ENCODE measurements around the gene CHTF18.

The CHTF18 gene

DNA sequence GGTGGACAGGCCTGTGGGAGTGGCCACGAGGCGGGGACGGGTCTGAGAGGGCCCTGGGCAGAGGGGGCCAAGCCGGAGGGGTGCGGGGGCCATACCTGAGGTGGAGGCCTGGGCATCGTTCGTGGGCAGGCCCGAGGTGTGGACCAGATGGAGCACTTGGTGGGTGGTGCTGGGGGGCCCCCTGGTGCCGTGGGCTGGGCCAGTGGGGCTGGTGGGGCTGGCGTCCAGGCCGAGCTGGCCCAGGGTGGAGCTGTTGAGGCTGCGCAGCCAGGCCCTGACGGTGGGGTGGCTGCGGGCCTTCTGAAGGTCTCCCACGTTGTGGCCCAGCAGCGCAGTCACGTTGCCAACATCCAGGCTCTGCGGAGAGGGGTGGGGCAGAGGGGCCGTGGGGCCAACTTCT lies 18.5 kb upstream of the CHTF18 start:
- H3K4me3 ChIP-seq (ENCODE audit: low read length, poor library complexity, severe bottlenecking): no peak overlapping the region
- H3K79me2 ChIP-seq (ENCODE audit: insufficient read depth, low read length): no peaks in the 10 kb centered on the region
- no peaks in the 10 kb centered on the region for H3F3A ChIP-seq (ENCODE audit: low read depth)
- H2AFZ ChIP-seq (ENCODE audit: low read length): no peak overlapping the region
- no peaks in the 10 kb centered on the region for H3K9me2 ChIP-seq (replicated peaks; ENCODE audit: low read depth, low read length)
- H3K36me3 ChIP-seq (ENCODE audit: insufficient read depth, low read length): no peaks in the 10 kb centered on the region
- no peaks in the 10 kb centered on the region for H4K20me1 ChIP-seq (ENCODE audit: insufficient read depth, low read length, poor library complexity, severe bottlenecking)
- H3K4me2 ChIP-seq (ENCODE audit: low read depth, low read length, poor library complexity, severe bottlenecking): no peak overlapping the region
- H3K9me3 ChIP-seq (ENCODE audit: insufficient read depth, low read depth, low read length): no peaks in the 10 kb centered on the region
- TF ChIP-seq, protein P1, sequence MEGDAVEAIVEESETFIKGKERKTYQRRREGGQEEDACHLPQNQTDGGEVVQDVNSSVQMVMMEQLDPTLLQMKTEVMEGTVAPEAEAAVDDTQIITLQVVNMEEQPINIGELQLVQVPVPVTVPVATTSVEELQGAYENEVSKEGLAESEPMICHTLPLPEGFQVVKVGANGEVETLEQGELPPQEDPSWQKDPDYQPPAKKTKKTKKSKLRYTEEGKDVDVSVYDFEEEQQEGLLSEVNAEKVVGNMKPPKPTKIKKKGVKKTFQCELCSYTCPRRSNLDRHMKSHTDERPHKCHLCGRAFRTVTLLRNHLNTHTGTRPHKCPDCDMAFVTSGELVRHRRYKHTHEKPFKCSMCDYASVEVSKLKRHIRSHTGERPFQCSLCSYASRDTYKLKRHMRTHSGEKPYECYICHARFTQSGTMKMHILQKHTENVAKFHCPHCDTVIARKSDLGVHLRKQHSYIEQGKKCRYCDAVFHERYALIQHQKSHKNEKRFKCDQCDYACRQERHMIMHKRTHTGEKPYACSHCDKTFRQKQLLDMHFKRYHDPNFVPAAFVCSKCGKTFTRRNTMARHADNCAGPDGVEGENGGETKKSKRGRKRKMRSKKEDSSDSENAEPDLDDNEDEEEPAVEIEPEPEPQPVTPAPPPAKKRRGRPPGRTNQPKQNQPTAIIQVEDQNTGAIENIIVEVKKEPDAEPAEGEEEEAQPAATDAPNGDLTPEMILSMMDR (conservative IDR thresholded peaks at IDR 0.05; ENCODE audit: low read length): no peak
- no peak for TF ChIP-seq EZH2phosphoT487 (IDR thresholded peaks at IDR 0.05; ENCODE audit: borderline replicate concordance)
- H3K4me1 ChIP-seq (ENCODE audit: insufficient read depth, low read length, poor library complexity, severe bottlenecking): no peaks in the 10 kb centered on the region
- no peak overlapping the region for H3K9ac ChIP-seq (ENCODE audit: low read depth, low read length, poor library complexity, severe bottlenecking)
- H3K27me3 ChIP-seq (ENCODE audit: insufficient read depth, low read length, poor library complexity, severe bottlenecking): no peaks in the 10 kb centered on the region

- TF ChIP-seq EZH2phosphoT487 (IDR thresholded peaks at IDR 0.05; ENCODE audit: borderline replicate concordance): no peak
- TF ChIP-seq, protein P1 (conservative IDR thresholded peaks at IDR 0.05; ENCODE audit: low read length): no peak
- no peaks in the 10 kb centered on the region for H3K27me3 ChIP-seq (ENCODE audit: insufficient read depth, low read length, poor library complexity, severe bottlenecking)
- H3F3A ChIP-seq (ENCODE audit: low read depth): no peaks in the 10 kb centered on the region
- H4K20me1 ChIP-seq (ENCODE audit: insufficient read depth, low read length, poor library complexity, severe bottlenecking): no peaks in the 10 kb centered on the region
- H3K4me2 ChIP-seq (ENCODE audit: low read depth, low read length, poor library complexity, severe bottlenecking): no peak overlapping the region
- no peak overlapping the region for H3K4me3 ChIP-seq (ENCODE audit: low read length, poor library complexity, severe bottlenecking)
- no peaks in the 10 kb centered on the region for H3K36me3 ChIP-seq (ENCODE audit: insufficient read depth, low read length)
- H3K9me2 ChIP-seq (replicated peaks; ENCODE audit: low read depth, low read length): no peaks in the 10 kb centered on the region
- H3K79me2 ChIP-seq (ENCODE audit: insufficient read depth, low read length): no peaks in the 10 kb centered on the region
- no peaks in the 10 kb centered on the region for H3K4me1 ChIP-seq (ENCODE audit: insufficient read depth, low read length, poor library complexity, severe bottlenecking)
- H3K9ac ChIP-seq (ENCODE audit: low read depth, low read length, poor library complexity, severe bottlenecking): no peak overlapping the region
- H3K9me3 ChIP-seq (ENCODE audit: insufficient read depth, low read depth, low read length): no peaks in the 10 kb centered on the region
- no peak overlapping the region for H2AFZ ChIP-seq (ENCODE audit: low read length)
Measured at GRCh38 chr16:770411-770810, 18.0 kb upstream of the CHTF18 start.

- Histone ChIP-seq H3K9me2 (replicated peaks; ENCODE audit: low read depth, low read length) (no peaks in the 10 kb centered on the region), H3K4me2 (ENCODE audit: low read depth, low read length, poor library complexity, severe bottlenecking) (no peak overlapping the region), H3K79me2 (ENCODE audit: insufficient read depth, low read length) (no peaks in the 10 kb centered on the region), H3K4me1 (ENCODE audit: insufficient read depth, low read length, poor library complexity, severe bottlenecking) (no peaks in the 10 kb centered on the region), H4K20me1 (ENCODE audit: insufficient read depth, low read length, poor library complexity, severe bottlenecking) (no peaks in the 10 kb centered on the region), H3F3A (ENCODE audit: low read depth) (no peaks in the 10 kb centered on the region), H2AFZ (ENCODE audit: low read length) (no peak overlapping the region), H3K9me3 (ENCODE audit: insufficient read depth, low read depth, low read length) (no peaks in the 10 kb centered on the region), H3K36me3 (ENCODE audit: insufficient read depth, low read length) (no peaks in the 10 kb centered on the region), H3K4me3 (ENCODE audit: low read length, poor library complexity, severe bottlenecking) (no peak overlapping the region), H3K9ac (ENCODE audit: low read depth, low read length, poor library complexity, severe bottlenecking) (no peak overlapping the region), H3K27me3 (ENCODE audit: insufficient read depth, low read length, poor library complexity, severe bottlenecking) (no peaks in the 10 kb centered on the region)
- TF ChIP-seq EZH2phosphoT487 (IDR thresholded peaks at IDR 0.05; ENCODE audit: borderline replicate concordance): no peak
- TF ChIP-seq, protein P1 (conservative IDR thresholded peaks at IDR 0.05; ENCODE audit: low read length): no peak
Measured at GRCh38 chr16:772959-773358, 15.5 kb upstream of the CHTF18 start.

Measured in Loucy (cell line).